HG03064 (cell line): ENCODE data around the gene FMNL2.
A peak's percentile ranks its signal among the peaks of the same experiment; 100 is the strongest.

ENCODE experiments used
- ATAC-seq: cut with Tn5 transposase; IDR thresholded peaks from one replicate; pipeline ENCODE4 v1.9.1; 2021; ENCODE audit warnings: low read depth; ENCODE audit not compliant: unreplicated experiment

FMNL2 gene

GRCh38 chr2:152598975-152599759, 264.2 kb downstream of the FMNL2 start:
- ATAC-seq: no peak

GRCh38 chr2:152600051-152600657, 265.2 kb downstream of the FMNL2 start:
- no peak for ATAC-seq

DNA sequence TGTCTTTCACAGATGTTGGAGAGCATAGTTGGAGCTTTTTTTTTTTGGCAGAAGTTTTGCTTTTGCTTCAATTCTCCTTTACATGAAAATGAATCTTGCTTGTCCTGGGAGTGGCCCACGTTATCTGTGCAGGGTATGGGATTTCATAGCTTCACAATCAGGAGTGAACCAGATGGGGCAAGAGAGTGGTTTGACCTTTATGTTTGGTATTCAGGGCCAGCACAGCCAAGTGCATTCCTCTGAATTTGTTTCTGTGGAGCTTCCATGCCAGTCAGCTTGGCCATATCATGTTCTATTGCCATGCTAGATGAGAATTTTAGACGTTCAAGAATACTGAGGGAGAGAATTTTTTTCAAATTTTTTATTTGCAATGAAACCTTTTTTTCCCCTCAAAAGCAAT, 265.7 kb downstream of the FMNL2 start:
- ATAC-seq: no peak

- no peak for ATAC-seq
Observed at GRCh38 chr2:152602750-152603149, 267.8 kb downstream of the FMNL2 start.

- ATAC-seq: no peak
Observed at GRCh38 chr2:152603166-152603565, 268.2 kb downstream of the FMNL2 start.

GRCh38 chr2:152606081-152606480, 271.1 kb downstream of the FMNL2 start:
- no peak for ATAC-seq

DNA sequence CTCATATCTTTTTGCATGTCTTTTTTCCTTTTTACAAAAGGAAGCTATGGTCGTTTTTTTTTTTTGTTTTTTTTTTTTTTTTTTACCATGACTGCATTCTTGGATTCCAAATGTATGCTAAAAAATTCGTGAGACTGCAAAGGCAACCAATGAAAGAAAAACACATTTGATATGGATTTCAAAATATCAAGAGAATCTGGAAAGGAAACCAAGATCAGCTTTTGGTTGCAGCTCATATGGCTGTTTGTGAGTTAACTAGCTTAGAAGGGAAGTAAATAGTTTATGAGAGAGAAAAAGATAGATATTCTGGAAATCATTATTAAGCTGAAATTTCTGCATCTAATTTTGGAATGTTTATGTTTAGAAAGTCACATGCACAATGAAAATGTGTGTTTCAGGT, 272.0 kb downstream of the FMNL2 start:
- ATAC-seq: no peak

- no peak for ATAC-seq
Observed at GRCh38 chr2:152607793-152608300, 272.9 kb downstream of the FMNL2 start.

DNA sequence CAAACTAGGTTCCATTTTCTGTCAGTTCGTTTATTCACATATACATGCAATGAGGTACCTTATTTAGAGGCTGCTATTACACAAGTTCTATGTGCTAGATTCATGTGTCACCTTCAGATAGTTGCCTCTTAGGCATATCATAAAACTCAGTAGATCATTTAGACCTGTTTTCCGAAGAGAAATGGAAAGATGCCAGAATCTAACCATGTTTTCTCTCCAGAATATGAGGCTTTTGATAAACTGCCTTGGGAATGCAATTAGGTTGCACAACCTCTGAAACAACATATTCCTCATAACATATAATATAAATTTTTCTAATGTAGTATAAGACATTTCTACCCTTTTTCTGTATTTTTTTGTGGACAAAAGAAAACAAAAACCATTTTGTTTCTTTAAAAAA, 274.2 kb downstream of the FMNL2 start:
- no peak for ATAC-seq

- no peak for ATAC-seq
Observed at GRCh38 chr2:152609699-152610098, 274.7 kb downstream of the FMNL2 start.

DNA sequence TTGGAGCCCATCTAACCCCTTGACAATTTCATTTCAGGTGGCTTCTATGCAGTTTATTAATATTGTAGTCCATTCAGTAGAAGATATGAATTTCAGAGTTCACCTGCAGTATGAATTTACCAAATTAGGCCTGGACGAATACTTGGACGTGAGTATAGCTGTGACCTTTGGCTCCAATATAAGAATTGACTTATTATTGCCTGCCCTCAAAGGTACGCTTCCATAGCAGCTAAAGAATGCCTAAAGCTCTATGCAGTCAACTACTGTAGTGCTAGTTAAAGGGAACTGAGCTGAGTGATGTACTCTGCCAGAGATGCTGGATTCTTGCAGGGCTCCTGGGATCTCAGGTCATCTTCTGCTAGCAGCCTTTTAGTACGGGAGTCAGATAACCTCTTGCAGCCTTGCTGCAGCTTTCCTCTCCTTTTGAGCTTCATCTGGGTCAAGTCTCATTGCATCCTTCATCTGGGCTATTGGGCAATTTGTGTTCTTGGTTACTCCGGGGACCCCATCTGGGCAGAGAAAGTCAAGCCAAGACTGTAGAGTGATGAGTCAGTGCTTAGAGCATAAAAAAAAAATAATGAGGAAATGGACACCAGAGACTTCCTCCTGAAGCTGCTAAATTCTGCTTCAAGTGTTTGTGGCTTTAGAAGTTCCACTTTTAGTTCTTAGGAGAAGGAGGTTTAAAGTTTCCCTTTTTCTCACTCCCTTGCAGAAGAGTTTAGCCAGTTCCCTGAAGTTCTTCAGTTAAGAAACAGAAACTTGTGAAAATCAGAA, 276.7 kb downstream of the FMNL2 start:
- ATAC-seq: peak; percentile 63

DNA sequence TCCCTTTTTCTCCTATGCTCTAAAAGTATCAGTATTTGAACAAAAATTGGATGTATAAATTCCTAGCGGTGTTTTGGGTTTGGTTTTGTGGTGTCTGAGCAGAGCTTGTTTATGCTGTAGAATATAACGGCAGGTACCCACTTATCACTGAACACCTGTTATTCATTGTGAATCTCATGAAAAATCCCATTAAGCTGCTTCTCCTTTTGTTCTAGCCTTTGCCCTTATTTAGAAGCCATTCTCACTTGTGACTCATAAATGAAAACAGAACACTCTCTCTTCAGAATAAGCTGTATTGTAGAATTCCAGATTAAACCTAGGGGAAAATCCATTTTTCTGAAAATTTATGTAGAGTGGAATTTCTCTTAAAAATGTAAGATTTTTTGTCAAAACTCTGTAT, 278.3 kb downstream of the FMNL2 start:
- ATAC-seq: no peak

GRCh38 chr2:152615177-152615576, 280.2 kb downstream of the FMNL2 start:
- ATAC-seq: no peak

DNA sequence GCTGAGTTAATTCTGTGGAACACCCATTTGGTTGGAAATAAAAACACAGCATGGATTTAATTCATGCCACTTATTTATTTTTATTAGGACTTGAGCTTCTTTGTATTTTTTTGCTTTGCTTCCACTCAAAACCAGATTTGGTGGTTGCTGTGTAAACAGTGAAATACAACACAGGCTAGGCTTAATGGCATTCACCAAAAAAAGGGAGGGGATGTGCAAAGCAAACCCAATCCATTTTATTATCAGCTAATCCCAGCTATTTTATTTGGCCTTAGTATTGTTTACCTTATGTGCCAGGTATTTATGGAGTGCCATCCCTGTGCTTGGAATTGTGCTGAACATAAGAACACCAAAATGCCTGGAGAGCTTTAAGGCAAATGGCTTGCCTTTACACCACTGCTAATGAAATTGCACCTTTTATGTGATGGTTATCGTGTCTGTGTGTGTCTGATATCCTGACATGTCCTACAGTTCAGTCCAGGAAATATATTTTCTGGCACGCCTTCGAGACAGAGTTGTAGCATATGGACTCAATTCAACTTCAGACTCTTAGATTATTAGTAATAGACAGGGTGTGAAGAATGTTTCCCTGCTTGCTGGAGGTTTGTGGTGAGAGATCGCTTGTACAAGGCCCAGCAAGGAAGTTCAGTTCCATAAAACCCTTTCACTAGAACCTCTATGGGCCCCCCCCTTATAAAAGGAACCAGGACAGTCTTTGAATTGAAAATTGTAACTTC, 282.6 kb downstream of the FMNL2 start:
- no peak for ATAC-seq

GRCh38 chr2:152618193-152618564, 283.2 kb downstream of the FMNL2 start:
- ATAC-seq: no peak

DNA sequence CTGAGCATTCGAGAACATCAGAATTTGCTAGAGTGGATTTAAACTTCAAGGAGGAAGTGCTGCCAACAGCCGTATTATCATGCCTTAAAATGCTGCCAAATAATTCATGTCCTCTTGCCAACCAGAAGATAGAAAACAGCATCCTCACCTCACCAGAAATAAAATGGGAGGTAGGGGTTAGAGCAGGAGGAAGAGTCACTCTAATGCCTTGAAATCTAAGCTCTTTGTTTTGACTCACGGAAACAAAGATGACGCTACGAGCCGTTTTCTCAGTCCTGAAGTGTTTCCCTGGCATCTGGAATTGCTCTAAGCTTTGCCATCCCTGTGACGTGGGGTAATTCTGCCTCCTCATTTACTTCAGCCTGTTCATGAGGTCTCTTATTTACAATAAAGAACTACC, 285.2 kb downstream of the FMNL2 start:
- ATAC-seq: no peak

DNA sequence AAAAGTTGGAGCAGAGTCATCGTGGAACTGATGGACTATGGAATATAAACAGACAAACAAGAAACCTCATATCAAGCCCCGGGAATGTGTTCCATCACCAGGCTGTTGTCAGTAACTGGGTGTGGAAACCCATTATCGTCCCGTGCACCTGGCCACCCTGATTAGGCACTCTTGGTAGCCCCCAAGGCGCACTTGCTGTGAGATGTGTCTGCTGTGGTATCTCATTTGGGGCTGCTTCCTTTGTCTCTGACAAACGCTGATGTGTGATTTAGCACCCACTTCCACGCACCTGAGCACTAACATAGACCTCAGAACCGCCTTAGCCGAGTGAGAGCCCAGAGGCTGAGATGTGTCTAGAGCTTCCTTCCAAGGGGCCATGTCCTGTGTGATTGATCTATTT, 286.0 kb downstream of the FMNL2 start:
- no peak for ATAC-seq

GRCh38 chr2:152622219-152622618, 287.2 kb downstream of the FMNL2 start:
- no peak for ATAC-seq

- no peak for ATAC-seq
Observed at GRCh38 chr2:152623076-152623740, 288.2 kb downstream of the FMNL2 start.

- ATAC-seq: no peak
Observed at GRCh38 chr2:152623775-152624174, 288.8 kb downstream of the FMNL2 start.
